GM19240 (cell line): ENCODE results near the gene PNCK.
A peak's percentile ranks its signal among the peaks of the same experiment; 100 is the strongest.
"Not testable (repeated sequence)": the region's sequence is repeated elsewhere in the genome, so short reads cannot be mapped to it uniquely, and the experiment has no call there.

Experiments
- DNase-seq: peaks from one replicate; pipeline ENCODE4 v3.0.0; 2011; ENCODE audit warnings: low spot score; ENCODE audit not compliant: insufficient read length

PNCK gene

GRCh38 chrX:153686711-153687110 is 13.1 kb upstream of the PNCK start:
- no peak for DNase-seq

- no peak for DNase-seq
Measured at GRCh38 chrX:153685751-153686696, 12.4 kb upstream of the PNCK start.

- DNase-seq: no peak
Measured at GRCh38 chrX:153685156-153685536, 11.5 kb upstream of the PNCK start.

- DNase-seq: no peak
Measured at GRCh38 chrX:153684467-153685155, 11.0 kb upstream of the PNCK start.

GRCh38 chrX:153683486-153683885 is 9.9 kb upstream of the PNCK start:
- not testable (repeated sequence) for DNase-seq

- no peak for DNase-seq
Measured at GRCh38 chrX:153681175-153681574, 7.6 kb upstream of the PNCK start.

- no peak for DNase-seq
Measured at GRCh38 chrX:153674219-153674851, 722 bp upstream of the PNCK start.

- no peak for DNase-seq
Measured at GRCh38 chrX:153672531-153673427, 834 bp downstream of the PNCK start.

GRCh38 chrX:153671589-153672530 is 1.8 kb downstream of the PNCK start:
- no peak for DNase-seq

GRCh38 chrX:153670748-153671588 is 2.6 kb downstream of the PNCK start:
- no peak for DNase-seq

GRCh38 chrX:153669901-153670731 is 3.5 kb downstream of the PNCK start:
- DNase-seq: no peak

GRCh38 chrX:153669174-153669890 is 4.3 kb downstream of the PNCK start:
- DNase-seq: no peak

GRCh38 chrX:153668423-153669173 is 5.0 kb downstream of the PNCK start:
- DNase-seq: no peak

- DNase-seq: peak; percentile 64
Measured at GRCh38 chrX:153667956-153668396, 5.6 kb downstream of the PNCK start.

GRCh38 chrX:153667281-153667955 is 6.2 kb downstream of the PNCK start:
- no peak for DNase-seq

GRCh38 chrX:153665726-153666306 is 7.8 kb downstream of the PNCK start:
- no peak for DNase-seq
